HG03025 (cell line): ENCODE data around the gene PIWIL1.

ENCODE experiments used
- ATAC-seq: cut with Tn5 transposase; IDR thresholded peaks from one replicate; pipeline ENCODE4 v1.9.1; 2021; ENCODE audit warnings: mild to moderate bottlenecking, moderate library complexity; ENCODE audit not compliant: unreplicated experiment, low FRiP score

The PIWIL1 gene

DNA sequence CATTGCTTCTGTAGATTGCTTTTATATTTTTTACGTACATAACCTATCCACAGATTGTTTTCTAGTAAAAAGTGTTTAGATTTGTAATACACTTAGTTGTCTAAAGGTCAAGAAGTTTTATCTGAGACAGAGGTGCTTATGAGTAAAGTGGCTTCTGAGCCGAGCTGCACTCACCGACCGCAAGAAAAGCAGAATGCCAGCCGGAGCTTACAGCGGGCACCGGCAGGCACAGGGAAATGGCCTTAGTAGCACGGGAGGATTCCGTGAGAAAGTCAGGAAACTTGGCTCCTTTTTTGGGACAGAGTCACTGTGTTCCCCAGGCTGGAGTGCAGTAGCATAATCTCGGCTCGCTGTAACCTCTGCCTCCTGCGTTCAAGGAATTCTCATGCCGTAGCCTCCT, 29.8 kb downstream of the PIWIL1 start:
- no peak for ATAC-seq

DNA sequence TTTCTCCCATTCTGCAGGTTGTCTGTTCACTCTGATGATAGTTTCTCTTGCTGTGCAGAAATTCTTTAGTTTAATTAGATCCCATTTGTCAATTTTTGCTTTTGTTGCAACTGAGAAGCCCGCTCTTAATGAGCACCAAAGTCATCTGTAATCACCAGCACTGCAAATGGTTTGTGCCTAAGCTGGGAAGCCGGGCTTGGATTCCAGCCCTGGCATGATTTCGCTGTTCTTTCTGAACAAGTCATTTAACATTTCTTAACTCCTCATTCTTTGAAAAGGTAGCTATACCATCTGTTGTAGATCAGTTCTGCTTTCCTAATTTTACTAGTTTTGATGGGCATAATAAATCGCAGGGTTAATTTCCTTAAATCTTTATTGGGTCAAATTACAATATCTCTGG, 32.1 kb downstream of the PIWIL1 start:
- ATAC-seq: no peak

DNA sequence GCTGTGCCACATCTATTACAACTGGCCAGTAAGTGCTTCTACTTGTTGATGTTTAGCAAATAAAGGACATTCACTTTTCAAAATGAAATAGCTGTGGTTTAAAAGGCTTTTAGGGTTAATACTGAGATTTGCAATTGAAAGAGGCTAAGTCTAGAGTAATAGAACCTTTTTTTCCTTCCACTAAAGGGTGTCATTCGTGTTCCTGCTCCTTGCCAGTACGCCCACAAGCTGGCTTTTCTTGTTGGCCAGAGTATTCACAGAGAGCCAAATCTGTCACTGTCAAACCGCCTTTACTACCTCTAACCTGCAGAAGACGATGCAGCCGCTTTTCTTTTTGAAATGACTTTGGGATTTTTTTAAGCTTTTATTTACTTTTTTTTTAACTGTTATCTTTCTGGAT, 33.6 kb downstream of the PIWIL1 start:
- no peak for ATAC-seq

DNA sequence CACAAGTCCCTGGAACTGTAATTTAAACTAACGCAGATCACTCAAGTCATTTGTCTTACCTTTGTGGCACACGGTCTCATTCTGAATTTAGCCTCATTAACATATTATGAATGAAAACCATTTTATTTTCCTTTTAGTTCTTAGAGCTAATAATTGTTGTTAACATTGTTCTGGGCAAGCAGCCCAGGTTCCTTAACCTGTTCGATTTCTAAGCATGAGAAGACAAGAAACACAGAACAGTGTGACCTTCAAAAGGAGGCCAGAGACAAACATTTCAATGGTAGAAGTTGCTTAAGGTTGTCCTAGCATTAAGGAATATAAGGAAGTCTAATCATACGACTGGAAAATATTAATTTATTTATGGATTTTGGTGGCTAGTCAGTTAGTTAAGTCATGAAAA, 35.2 kb downstream of the PIWIL1 start:
- no peak for ATAC-seq

- ATAC-seq: no peak
These were observed 36.4 kb downstream of the PIWIL1 start for GRCh38 chr12:130374083-130374482.

DNA sequence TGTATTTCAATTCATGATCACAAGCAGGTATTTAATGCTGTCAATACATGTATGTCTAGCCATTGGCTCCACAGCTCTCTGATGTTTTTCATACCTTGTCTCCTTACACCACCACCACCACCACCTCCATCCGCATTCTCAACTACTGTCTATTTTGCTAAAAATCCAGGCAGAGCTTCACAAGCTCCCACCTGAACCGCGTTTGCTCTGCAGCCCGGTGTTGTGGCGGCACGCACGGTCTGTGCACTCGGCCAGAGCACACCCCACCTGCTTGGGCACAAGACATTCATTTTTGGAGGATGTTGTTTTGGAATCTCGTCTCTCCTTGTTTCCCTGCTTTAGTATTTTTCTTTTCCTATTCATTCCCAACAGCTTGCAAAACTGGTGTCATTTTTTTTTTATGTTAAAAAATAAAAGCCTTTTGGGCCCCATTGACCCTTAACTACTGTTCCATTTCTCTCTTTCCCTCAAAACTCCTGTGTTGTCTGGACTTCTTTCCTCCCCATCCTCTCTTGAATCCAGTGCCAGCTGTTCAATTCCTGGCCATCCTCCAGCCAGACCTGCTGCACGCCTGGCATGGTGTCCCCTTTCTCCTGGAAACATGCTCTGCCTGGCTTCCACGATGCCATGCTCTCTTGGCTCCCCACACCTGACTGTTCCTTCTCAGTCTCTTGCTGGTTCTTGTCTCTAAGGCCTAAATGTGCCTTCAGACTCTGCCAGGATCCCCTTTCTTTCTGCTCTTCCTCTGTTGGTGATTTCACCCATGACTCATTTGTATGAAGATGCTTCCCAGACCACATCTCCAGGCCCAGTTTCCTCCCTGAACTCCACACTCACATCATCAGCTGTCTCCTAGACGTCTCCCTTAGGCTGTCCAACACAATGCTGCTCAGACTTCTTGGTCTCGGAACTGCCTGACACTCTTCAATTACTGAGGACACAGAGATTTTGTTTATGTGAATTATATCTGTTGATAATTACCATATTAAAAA, 37.9 kb downstream of the PIWIL1 start:
- ATAC-seq: no peak

GRCh38 chr12:130382818-130383217, 45.1 kb downstream of the PIWIL1 start:
- no peak for ATAC-seq

DNA sequence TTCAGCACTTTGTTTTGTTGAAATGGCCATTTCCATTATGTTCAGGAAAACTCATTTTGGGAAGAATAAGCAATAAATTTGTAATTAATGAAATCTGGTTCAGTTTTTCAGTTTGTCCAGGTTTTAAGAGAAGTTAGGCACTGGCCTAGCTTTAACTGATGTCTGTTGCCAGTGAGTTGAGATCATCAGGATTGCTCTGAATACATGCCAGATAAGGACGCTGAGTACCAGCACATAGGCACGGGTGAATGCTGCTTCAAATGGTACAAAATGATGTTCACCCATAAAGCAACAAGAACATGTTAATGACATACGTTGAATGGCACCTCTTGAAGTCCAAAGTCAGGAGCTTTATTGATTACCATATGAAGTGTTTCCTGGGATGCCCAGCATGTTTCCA, 46.5 kb downstream of the PIWIL1 start:
- no peak for ATAC-seq

DNA sequence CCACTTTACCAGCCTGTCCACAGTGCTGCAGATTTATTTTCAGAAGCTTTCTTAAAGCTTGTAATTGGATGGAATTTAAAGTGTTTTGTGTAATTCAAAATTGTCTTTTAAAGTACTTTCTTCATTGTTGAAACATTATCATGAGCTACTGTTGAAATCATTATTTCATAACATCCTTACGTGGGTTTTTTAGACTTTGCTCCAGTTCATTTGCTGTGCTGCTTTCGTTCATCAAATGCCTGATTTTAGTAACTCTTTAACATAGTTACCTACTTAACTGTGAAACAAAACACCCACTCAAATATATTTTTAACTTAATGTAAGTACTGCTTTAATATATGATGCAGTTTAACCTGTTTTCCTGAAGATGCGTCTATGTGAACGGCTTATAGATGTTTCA, 47.5 kb downstream of the PIWIL1 start:
- ATAC-seq: no peak

GRCh38 chr12:130391186-130391585, 53.5 kb downstream of the PIWIL1 start:
- no peak for ATAC-seq

GRCh38 chr12:130394906-130395305, 57.2 kb downstream of the PIWIL1 start:
- ATAC-seq: no peak

DNA sequence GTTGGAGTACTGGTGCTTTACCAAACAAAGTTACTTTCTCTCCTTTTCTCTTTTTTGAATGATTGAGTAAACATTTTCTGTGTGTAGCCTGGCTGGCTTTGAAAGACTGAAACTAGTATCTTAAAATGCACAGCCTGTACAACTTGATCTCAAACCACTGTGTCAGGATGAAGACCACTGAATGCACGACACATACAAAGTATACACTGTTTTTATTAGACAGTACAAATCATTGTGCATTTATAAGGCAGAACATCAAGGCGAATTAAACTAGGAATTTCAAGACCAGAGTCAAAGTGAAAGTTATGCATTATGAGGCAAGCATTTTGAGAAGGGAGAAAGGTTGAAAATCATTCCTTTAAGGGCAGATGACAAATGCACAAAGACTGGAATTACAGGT, 59.0 kb downstream of the PIWIL1 start:
- no peak for ATAC-seq

GRCh38 chr12:130398100-130398848, 60.6 kb downstream of the PIWIL1 start:
- ATAC-seq: no peak

GRCh38 chr12:130401703-130402102, 64.0 kb downstream of the PIWIL1 start:
- no peak for ATAC-seq

- no peak for ATAC-seq
These were observed 67.6 kb downstream of the PIWIL1 start for GRCh38 chr12:130405332-130405731.

DNA sequence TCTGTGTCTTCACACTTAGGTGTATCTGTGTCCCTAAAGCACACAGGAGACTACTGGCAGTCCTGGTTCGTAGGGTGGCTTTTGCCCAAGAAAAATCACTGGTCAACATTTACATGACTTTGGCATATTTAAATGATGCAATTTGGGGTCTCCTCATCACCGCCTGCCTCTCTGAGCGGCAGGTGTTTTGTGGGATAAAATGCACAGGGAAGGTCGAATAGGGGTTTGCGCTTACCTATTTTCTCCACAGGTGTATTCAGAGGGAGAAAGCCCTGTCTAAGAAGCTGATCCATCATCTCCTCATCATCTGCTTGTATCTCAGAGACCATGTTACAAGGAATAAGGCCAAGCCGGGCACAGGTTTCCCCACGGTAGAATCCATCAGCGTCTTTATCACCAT, 74.7 kb downstream of the PIWIL1 start:
- ATAC-seq: no peak

DNA sequence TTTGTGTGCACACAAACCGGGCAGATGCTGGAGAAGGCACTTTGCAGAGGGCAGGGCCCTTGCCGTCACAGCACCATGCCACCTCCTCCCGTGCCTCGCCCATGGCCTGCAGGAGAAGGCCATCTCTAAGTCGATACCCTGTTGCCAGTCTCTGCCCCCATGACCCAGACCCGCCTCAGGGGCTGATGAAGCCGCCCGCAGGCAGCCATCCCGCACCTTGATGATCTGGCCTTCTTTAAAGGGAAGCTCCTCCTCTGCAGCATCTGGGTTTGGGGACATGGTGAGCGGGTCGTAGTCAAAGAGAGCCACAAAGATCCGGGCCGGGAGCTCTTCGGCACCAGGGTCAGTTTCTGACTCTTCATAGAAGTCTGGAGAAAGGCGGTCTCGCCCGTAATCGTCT, 76.2 kb downstream of the PIWIL1 start:
- ATAC-seq: no peak

DNA sequence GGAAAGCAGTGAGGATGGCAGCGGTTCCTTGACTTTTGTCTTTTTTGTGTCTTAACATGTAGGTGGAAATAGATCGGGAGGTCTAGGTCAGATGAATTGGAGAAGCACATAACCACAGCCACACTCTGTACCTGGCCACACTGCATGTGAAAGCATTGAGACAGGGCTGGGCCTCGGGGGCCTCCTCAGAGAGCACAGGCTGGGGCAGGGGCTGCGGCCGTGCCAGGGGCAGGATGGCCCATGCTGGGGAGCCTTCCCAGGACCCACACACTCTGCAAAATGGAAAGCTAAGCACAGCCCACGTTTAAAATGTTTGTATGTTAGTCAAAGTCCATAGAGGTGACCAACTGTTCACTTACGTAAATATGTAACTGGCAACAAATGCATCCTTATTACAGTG, 76.7 kb downstream of the PIWIL1 start:
- ATAC-seq: no peak

- no peak for ATAC-seq
These were observed 80.6 kb downstream of the PIWIL1 start for GRCh38 chr12:130418251-130418650.

- ATAC-seq: no peak
These were observed 81.4 kb downstream of the PIWIL1 start for GRCh38 chr12:130419116-130419515.

- ATAC-seq: no peak
These were observed 82.4 kb downstream of the PIWIL1 start for GRCh38 chr12:130420071-130420470.

- ATAC-seq: no peak
These were observed 84.2 kb downstream of the PIWIL1 start for GRCh38 chr12:130421896-130422295.
